NCI-H2196 (cell line): ENCODE measurements around the gene LAS1L.
"Not testable (repeated sequence)": the region's sequence is repeated elsewhere in the genome, so short reads cannot be mapped to it uniquely, and the experiment has no call there.

Source experiments
- DNase-seq: peaks from one replicate; lab custom pipeline; 2025; ENCODE audit not compliant: unreplicated experiment; lab: John Stamatoyannopoulos, UW

The LAS1L gene

GRCh38 chrX:65518980-65519379, 15.6 kb downstream of the LAS1L start:
- DNase-seq, result not testable (repeated sequence)

- no peak for DNase-seq
These were observed 16.7 kb downstream of the LAS1L start for GRCh38 chrX:65517923-65518322.

- no peak for DNase-seq
These were observed 17.8 kb downstream of the LAS1L start for GRCh38 chrX:65516756-65517155.

GRCh38 chrX:65513610-65514009, 21.0 kb downstream of the LAS1L start:
- DNase-seq, result no peak

- no peak for DNase-seq
These were observed 25.2 kb downstream of the LAS1L start for GRCh38 chrX:65509400-65509799.

GRCh38 chrX:65508851-65509250, 25.7 kb downstream of the LAS1L start:
- no peak for DNase-seq

GRCh38 chrX:65502618-65503017, 32.0 kb downstream of the LAS1L start:
- no peak for DNase-seq

- DNase-seq, result no peak
These were observed 41.2 kb downstream of the LAS1L start for GRCh38 chrX:65493431-65493830.

- DNase-seq, result no peak
These were observed 43.0 kb downstream of the LAS1L start for GRCh38 chrX:65491620-65492019.

- DNase-seq, result no peak
These were observed 46.1 kb downstream of the LAS1L start for GRCh38 chrX:65488495-65488894.

GRCh38 chrX:65480960-65481359, 53.6 kb downstream of the LAS1L start:
- no peak for DNase-seq

- not testable (repeated sequence) for DNase-seq
These were observed 55.5 kb downstream of the LAS1L start for GRCh38 chrX:65479102-65479501.

- DNase-seq, result no peak
These were observed 58.0 kb downstream of the LAS1L start for GRCh38 chrX:65476564-65476963.

- no peak for DNase-seq
These were observed 71.0 kb downstream of the LAS1L start for GRCh38 chrX:65463550-65463949.
